Activated naive CD8-positive, alpha-beta T cell treated with anti-CD3 and anti-CD28 coated beads, Interleukin-2, amount 50 U/mL, for 16 hours (primary cell): ENCODE results near the gene TP53RK.

Experiments
- DNase-seq: peaks from one replicate; pipeline ENCODE4 v3.0.0-alpha.2; 2020; ENCODE audit warnings: low read depth, low spot score

TP53RK gene

DNA sequence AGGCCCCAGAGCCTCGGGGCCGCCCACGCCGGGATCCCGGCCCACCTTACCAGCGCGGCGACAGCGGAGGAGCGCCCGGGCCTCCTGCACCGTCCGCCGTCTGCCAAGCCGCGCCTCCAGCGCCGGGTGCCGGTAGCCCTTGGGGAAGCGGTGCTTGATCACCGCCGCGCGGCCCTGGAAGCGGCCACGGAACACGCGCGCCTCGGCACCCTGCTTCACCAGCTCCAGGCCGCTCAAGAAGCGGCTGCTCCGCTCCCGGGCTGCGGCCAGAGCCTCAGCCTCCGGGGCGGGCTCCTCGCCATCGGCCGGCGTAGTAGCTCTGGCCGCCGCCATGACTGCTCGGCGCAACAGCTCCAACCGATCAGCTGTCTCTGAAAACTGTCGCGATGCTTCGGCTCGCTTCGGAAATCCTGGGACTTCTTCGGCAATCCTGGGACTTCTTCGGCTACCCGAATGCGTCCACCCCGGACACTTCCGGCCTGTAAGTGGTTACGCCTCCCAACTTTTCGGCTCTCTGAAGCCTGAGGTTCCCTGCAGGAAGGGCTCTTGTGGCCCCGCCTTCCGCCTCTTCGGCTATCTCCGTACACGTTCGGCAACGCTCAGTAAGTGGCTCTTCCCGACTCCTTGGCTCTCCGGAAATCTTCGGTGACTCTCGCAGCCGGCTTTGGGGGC lies at the start of gene TP53RK:
Gene TP53RK, minus strand, starts transcription at position 363 of the 672 bp plus-strand sequence. Its CDS starts 30 bp downstream, at position 333.
- DNase-seq, result peak; percentile 90

DNA sequence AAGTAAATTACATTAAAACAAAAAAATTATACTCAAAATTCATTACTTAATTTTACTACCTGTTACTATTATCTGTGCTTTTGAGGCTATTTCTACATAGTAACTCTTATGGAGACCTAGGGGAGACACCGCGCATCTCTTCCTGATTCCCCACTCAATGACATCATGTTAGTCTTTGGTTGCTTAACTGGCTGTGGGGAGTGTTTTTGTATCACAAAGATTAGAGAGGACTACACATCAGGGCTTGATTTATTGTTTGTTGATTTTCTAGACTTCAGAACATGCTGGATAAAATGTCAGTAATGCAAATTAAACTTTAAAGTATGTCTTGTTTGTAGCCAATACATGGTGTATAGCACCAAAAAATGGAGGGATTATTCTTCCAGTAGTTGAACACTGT lies 46.2 kb upstream of the TP53RK start:
- no peak for DNase-seq

DNA sequence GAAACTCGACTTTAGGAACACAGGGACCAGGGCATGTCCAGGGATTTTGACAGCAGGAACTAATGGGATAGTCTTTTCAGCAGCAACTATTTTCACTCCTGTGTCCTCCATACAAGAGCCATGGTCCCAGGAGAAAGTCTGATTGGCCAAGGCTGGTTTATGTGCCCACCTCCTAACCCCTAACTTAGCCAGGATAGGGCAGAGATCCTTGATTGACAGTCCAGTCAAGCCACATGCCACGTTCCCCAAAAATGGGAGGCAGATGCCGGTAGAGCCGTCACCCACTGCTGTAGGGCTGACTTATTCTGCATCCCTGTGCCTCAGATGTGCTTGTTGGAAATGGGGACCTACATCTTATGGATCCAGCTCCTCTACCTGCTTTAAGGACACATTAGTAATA lies 42.5 kb upstream of the TP53RK start:
- DNase-seq, result no peak

DNA sequence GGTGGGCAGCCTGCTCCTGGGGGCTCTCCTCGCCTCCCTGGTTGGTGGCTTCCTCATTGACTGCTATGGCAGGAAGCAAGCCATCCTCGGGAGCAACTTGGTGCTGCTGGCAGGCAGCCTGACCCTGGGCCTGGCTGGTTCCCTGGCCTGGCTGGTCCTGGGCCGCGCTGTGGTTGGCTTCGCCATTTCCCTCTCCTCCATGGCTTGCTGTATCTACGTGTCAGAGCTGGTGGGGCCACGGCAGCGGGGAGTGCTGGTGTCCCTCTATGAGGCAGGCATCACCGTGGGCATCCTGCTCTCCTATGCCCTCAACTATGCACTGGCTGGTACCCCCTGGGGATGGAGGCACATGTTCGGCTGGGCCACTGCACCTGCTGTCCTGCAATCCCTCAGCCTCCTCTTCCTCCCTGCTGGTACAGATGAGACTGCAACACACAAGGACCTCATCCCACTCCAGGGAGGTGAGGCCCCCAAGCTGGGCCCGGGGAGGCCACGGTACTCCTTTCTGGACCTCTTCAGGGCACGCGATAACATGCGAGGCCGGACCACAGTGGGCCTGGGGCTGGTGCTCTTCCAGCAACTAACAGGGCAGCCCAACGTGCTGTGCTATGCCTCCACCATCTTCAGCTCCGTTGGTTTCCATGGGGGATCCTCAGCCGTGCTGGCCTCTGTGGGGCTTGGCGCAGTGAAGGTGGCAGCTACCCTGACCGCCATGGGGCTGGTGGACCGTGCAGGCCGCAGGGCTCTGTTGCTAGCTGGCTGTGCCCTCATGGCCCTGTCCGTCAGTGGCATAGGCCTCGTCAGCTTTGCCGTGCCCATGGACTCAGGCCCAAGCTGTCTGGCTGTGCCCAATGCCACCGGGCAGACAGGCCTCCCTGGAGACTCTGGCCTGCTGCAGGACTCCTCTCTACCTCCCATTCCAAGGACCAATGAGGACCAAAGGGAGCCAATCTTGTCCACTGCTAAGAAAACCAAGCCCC lies 36.2 kb upstream of the TP53RK start:
- DNase-seq, result no peak

DNA sequence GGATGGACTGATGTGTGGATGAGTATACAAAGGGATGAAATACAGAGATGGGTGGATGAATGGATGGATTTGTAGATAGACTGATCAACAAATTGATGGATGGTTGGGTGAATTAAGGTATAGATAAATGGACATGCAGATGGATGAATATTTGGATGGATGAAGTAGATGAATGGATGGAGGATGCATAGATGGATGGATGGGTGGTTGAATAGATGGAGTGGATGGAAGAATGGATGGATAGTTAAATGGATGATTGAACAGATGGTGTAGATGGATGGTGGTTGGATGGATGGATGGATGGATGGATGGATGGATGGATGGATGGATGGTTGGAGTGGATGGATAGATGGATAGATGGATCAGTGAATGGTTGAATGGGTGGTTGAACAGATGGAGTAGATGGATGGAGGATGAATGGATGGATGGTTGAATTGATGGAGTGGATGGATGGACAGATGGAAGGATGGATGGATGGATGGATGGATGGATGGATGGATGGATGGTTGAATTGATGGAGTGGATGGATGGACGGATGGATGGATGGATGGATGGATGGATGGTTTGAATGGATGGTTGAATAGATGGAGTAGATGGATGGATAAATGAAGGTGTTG lies 35.2 kb upstream of the TP53RK start:
- no peak for DNase-seq

DNA sequence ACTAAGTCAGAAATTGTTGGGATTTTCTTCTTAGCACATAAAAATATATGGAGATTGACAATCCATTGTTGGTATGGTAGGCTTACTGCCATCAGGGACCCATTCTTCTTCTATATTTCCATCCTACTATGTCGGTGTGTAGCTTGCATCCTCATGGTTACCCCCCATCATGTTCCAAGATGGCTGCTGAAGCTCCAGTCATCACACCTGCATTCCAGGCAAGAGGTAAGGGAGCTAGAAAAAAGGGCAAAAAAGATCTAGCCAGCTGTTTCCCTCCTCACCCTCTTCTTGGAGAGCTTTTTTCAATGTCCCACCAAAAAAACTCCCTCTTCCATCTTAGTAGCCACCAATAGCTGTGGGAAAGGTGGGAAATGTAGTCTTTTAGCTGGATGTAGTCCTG lies 33.8 kb upstream of the TP53RK start:
- no peak for DNase-seq

DNA sequence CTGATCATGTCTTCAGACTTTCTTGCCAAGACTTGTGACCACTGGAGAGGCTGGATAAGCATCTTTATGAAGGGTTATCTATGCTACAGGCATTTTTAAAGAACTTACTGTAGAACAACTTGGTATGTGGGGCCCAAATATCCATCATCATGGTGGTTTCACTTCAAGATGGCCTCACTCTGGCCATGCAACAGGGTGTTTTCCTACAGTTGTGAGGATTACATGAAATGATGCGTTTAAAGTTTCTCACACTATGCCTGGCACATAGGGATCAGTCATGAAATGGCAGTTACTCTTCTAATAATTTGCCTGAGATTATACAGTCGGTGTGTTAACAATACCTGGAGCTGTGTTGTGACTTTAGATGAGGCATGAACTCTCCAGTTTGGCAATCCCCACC lies 33.2 kb upstream of the TP53RK start:
- no peak for DNase-seq

DNA sequence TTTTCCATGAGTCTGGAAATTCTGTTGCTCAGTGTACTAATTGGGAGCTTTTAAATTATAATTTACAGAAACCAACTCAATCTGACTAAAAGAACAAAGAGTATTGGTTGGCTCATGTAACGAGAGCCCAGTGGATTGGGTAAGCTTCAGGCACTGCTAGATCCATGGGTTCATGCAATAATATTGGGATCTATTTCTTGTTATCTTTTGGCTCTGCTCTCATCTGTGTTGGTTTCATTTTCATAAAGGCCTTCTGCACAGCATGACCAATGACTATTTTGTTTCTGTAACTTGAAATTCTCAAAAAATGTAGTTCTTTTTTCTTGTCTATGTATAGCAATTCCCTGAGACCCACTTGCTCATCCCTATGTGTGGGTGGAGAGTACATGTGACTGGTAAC lies 32.2 kb upstream of the TP53RK start:
- DNase-seq, result no peak

DNA sequence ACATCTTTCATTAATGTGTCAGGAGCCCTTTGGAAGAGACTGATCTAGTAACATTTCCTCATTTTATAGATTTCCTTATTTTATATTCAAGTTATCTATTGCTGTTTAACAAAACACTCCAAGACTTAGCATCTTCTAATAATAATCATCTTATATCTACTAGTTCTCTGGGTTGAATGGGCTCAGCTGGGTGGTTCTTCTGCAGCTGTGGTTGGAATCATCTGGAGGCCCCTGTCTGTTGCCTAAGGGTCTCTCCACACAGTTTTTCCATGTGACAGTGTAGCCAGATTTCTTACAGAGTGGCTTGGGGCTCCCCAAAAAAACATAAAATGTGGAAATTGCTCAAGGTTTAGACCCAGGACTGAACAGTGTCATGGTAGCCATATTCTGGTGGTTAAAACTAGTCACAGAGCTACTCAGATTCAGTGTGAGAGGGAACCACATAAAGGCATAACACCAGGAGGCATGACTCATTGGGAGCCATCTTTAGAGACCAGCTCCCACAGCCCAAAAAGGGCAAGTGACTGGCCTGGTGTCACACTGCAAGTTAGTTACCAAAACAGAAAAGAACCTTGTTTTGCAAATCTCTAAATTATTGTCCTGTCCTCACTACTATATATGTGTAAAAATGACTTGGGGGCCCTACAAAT lies 31.7 kb upstream of the TP53RK start:
- DNase-seq, result no peak

DNA sequence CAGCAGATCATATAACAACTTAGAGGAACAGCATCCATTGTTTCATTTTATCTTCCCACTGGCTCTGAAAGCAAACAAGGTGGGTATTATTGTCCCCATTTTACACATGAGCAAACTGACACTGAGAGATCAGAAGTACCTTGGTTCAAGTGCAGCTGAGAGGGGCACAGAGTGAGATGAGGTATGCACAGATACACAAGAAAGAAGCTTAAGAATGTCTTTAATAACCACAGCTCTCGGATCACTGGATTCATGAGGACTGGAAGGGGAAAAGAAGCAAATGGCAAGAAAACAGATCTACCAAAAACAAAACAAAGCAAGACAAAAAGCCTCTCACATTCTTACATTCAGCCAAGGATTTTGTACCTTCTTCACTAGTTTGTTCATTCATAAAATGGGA lies 30.8 kb upstream of the TP53RK start:
- no peak for DNase-seq

DNA sequence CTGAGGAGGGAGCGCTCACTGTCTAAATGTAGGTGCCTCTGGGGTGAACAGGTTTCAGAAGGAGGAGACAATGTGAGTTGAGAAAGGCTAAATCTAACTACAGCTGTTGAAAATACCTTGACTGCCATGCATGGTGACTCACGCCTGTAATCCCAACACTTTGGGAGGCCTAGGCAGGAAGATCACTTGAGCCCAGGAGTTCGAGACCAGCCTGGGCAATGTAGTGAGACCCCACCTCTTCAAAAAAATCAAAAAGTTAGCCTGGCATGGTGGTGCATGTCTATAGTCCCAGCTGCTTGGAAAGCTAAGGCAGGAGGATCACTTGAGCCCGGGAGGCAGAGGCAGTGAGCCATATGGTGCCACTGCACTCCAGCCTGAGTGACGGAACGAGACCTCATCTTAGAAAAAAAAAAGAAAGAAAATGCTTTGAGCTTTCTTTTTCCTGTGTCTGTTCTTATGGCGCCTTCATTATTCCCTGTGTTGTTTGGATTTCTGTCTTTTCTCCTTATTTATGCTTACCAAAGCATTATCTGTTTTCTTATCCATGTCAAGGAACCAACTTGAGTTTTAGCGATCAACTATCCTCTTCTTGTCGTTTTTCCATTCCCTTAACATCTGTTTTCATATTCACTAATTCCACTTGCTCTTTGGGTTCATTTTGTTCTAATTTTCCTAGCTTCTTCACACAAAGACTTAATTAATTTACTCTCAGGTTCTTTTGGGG lies 28.7 kb upstream of the TP53RK start:
- DNase-seq, result no peak

DNA sequence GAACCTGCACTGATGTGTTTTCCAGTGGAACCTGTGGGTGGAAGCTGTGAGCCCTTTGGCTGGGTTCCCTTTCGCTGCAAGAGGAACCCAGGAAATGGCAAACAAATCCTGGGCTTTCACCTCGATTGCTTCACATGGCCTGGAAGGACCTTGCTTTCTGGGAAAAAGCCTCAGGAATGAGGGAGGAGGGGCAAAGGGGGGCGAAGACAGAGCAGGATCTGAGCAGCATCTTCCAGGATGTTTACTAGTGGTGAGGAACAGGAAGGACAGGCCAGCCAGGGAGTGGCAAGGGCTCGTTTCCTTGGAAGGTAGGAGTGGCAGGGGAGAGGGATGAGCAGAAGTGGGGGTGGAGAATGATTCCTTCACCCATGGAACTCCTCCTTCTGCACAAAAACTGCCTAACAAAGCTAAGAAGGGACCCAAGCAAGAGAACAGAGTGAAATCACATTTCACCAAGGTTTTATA lies 26.1 kb upstream of the TP53RK start:
- DNase-seq, result no peak

DNA sequence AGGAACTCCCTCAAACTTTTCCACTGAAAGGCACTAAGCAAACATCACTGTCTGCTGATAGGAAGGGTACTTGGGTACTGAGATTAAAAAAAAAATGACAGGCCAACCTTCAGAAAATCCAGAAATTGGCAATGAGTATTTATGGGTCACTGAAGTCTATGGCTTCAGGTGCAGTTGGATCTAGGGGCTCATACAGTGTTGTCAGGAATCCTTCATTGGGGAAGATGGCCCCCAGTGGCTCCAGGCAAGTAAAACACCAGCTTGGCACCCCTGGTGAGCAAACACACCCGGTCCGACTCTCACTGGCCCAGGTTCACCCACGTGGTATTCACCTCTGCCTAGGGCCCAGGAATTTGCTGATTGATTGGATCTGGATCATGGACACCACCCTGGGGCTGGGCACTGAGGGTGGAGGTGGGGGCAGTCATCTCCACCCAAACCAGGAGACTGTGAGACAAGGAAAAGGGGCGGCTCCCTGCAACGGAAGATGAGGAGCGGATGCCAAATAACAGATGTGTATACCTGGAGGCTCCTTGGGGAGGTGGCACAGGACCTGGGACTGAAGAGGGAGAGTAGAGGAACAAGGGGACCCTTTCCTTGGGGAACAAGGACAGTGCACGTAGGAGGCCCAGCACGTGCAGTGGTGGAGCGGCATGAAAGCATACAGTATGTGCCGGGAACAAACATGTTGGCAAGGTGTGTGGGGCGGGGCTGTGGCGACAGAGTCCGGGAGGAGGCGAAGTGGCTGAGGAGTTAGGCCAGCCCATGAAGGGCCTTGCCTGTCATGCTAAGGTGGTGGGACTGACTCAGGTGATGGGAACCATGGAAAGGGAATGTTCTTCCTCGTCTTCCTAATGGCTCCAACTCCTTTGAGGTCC lies 25.0 kb upstream of the TP53RK start:
- DNase-seq, result no peak

DNA sequence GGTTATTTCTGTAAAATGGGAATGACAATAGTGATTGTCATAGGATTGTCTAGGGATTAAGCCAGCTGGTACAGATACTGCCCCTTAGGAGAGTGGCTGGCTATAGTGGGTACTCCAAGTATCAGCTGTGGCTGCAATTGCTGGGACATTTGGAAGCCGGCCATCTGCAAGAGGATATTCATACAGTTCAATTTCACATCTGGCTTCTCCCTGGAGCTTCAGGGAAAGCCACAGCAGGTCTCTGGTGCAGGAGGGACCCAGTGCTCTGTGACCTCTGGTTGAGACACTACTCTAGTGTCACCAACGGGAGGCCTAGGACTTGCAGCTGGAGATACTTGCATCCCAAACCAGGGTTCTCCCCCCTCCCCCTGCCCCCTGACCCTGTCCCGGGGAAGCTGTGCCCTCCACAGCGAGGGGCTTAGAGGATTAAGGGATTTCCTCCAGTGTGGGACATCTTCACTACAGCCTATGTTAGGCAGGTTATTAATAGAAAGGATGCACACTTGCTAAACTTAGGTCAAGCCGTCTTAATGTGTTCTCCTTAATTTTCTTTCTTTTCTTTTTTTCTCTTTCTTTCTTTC lies 22.9 kb upstream of the TP53RK start:
- DNase-seq, result no peak

DNA sequence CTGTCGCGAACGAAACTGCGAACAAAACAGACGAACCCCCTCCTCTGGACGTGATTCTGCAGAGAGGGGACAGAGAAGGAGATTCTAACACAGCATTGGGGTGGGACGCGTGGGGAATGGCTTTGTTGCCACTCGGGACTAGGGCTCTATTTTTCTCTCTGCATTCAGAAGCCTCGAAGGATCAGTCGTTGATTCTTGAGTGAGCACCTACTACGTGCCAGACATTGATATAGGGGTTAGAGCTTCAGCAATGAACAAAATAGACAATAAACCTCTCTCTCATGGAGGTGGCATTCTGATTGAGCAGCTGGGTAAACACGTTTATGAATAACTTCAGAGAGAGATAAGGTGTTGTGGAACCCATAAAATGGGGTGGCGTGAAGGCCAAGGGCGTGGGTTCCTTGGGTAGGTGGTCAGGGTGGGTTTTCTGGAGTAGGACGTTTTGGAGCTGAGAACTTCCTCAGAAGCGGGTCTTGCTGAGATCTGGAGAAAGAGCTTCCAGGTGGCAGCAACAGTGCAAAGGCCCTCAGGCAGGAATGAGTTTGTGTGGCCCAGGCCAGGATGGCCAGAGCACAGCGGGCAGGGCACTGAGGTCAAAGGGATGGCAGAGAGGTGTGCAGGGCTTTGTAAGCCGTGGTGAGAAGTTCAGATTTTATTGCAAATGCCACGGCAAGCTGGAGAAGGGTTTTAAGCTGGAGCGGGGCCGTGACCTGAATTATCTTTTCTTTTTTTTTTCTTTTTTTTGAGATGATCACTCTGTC lies 21.1 kb upstream of the TP53RK start:
- no peak for DNase-seq

DNA sequence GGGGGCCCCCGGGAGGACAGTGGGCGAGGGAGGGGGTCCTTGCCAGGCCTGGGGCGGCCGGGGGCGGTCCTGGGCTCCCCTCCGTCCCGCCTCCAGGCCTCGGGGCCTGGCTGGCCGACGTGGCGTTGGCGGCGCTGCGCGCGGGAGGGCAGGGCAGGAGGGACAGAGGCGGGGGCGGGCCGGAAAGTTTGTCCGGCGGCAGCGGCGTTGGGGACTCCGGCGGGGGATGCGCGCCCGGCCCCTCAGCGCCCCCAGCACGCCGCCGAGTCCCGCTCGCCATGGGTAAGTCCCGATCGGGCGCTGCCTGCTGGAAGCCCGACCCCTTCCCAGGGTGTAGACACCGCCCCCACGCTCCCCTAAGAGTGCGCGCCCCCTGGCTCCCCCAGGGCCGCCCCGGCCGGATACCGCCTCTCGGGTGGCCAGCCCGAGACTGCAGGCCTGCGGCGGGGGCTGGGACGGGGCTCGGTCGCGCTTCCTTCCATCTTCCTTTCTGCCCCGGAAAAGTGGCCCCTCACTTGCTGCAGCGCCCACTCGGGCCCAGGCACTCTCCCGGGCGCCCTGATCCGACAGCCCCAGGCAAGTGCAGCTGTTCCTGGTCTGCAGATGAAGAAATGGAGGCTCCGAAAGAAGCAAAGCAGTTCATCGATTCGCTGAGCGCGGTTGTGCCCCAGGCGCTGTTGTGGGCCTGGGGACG lies 20.4 kb upstream of the TP53RK start, which contains the start of gene SLC2A10:
Gene SLC2A10, plus strand, starts transcription at position 191 of the 694 bp plus-strand sequence. Its CDS starts 88 bp downstream, at position 279.
- no peak for DNase-seq

DNA sequence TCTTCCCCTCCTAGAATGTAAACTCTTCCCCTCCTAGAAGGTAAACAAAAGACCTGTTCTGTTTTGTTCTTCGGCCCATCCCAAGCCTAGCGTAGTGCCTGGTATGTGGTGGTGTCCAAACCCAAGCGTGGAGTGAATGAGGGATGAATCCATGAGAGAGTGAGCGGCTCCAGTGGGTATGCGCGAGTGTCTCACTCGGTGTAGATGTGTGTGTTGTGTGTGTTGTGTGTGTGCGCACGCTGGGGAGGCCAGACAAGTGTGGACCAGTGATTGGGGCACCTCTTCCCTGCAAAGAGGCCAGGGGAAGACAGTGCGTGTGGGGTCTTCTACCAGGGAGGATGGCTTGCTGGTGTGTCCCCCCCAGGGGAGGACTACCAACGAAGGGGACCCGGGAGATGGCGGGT lies 19.8 kb upstream of the TP53RK start:
- no peak for DNase-seq

DNA sequence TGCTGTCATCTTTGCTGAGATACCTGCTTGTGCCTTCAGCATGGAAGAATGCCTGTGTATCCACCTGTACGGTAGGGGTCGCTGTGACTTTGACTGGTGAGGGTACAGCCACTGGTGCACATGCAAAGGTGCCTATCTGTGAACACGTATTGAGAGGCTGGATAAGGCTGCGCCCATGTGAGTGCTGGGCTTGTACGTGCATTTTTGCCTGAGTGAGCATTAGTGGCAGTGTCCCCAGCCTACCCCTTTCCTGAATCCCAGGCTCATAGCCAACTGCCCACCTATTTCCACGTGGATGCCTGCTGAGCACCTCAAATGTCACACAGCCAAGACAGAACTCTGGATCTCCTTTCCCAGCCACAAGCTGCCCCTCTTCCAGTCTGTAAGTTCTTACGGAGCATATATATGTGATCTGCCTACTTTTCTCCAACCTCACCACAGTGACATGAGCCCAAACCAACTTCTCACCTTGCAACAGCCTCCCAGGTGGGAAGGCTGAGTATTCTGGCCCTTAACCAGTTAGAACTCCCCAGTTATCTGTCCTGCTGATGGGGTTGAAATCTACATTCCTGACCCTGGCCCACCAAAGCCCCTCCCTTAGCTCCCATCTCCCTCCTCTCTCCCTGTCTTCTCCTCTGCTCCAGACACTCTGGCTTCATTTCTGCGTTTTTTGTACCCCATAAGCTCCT lies 19.1 kb upstream of the TP53RK start:
- DNase-seq, result no peak
